H1 (cell line): ENCODE measurements around the gene NNMT. TPM values are rescaled to one million over a fixed set of nuclear protein-coding genes. Genes with fewer than 3 reads are reported as not detected.

Experiments
- BRCA1 ChIP-seq: IDR thresholded peaks from 2 replicates; pipeline ENCODE4 v1.6.1; 2012; ENCODE audit warnings: low read depth, low read length, improper control_type of control experiment
- CHD7 ChIP-seq: fragments of 300-600 bp; sonication (generic); IDR thresholded peaks from 2 replicates; pipeline ENCODE4 v1.7.1; 2012; ENCODE audit warnings: low read length, moderate library complexity, mild to moderate bottlenecking, inconsistent platforms; ENCODE audit not compliant: insufficient replicate concordance
- CREB1 ChIP-seq: IDR thresholded peaks from 2 replicates; pipeline ENCODE4 v1.6.1; 2012; ENCODE audit warnings: inconsistent platforms
- KDM1A ChIP-seq: fragments of 200-600, 300-600 bp; sonication (generic); IDR thresholded peaks from 2 replicates; pipeline ENCODE4 v1.7.1; 2016; ENCODE audit warnings: mild to moderate bottlenecking, low read length, borderline replicate concordance
- RFX5 ChIP-seq: IDR thresholded peaks from 2 replicates; pipeline ENCODE4 v1.6.1; 2011; ENCODE audit warnings: low read depth, low read length, improper control_type of control experiment, borderline replicate concordance
- RXRA ChIP-seq: IDR thresholded peaks from 2 replicates; pipeline ENCODE4 v1.6.1; 2011; ENCODE audit warnings: low read depth, mild to moderate bottlenecking, low read length, moderate library complexity; ENCODE audit not compliant: insufficient read depth
- SP2 ChIP-seq: IDR thresholded peaks from 2 replicates; pipeline ENCODE4 v1.6.1; 2012; ENCODE audit warnings: mild to moderate bottlenecking, low read length, inconsistent platforms
- TAF1 ChIP-seq: IDR thresholded peaks from 2 replicates; pipeline ENCODE4 v1.6.1; 2011; ENCODE audit warnings: mild to moderate bottlenecking, low read depth, low read length
- TAF7 ChIP-seq: optimal IDR thresholded peaks from 2 replicates; pipeline ENCODE3; 2011; ENCODE audit warnings: low read depth, mild to moderate bottlenecking, inconsistent platforms, low read length, moderate library complexity, borderline replicate concordance
- TCF12 ChIP-seq: IDR thresholded peaks from 2 replicates; pipeline ENCODE4 v1.6.1; 2011; ENCODE audit warnings: low read depth, mild to moderate bottlenecking, low read length
- YY1 ChIP-seq: IDR thresholded peaks from 2 replicates; pipeline ENCODE4 v1.6.1; 2011; ENCODE audit warnings: low read depth, mild to moderate bottlenecking, low read length
- polyA plus RNA-seq, 7 experiments: library from polyadenylated mRNA; depleted of rRNA in 3 of 7; stranded (reverse) in 5 of 7; unstranded in 2 of 7; fragments of >200 nt in 5 of 7; fragments of 200-250 nt in 2 of 7; gene quantifications; 1 replicate in 5 of 7; 2 replicates in 1 of 7; 4 replicates in 1 of 7; pipeline versions ENCODE4 v1.2.1 to v1.2.3, GENCODE V29; 2011 to 2013; ENCODE audit warnings: missing spikeins in 2 of 7, mixed read lengths in 2 of 7
- total RNA-seq: library from RNA; stranded (reverse); fragmentation: NEBNext Ultra II Directional; extraction: Animal tissue kit (Norgen Biotek cat#: 25700); gene quantifications from 2 replicates; pipeline ENCODE4 v1.2.1, GENCODE V29; 2021

The NNMT gene
- total and polyA plus RNA-seq, 2 of the 8 experiments (the other 6 are each of a cell fraction or from before 2014, with no cell fraction given) = not detected

GRCh38 chr11:114322934-114323333 is 26.7 kb downstream of the NNMT start (continued):
- TF ChIP-seq CHD7 (no peak), RFX5 (no peak), TAF7 (no peak), RXRA (no peak), SP2 (no peak), TAF1 (no peak), CREB1 (no peak), BRCA1 (no peak), KDM1A (no peak), YY1 (no peak), TCF12 (no peak)
- TF ChIP-seq, all 59 proteins: peak for 0
